Measurements from ENCODE around the gene SWT1. TPM values are rescaled to one million over a fixed set of nuclear protein-coding genes. Genes with fewer than 3 reads are reported as not detected.
A peak's percentile ranks its signal among the peaks of the same experiment; 100 is the strongest.

The SWT1 gene
- total and polyA plus RNA-seq, 9 of the 15 experiments (the other 6 are each of a cell fraction or from before 2014, with no cell fraction given): 1.5 to 3.4 (median 2.3) TPM

DNA sequence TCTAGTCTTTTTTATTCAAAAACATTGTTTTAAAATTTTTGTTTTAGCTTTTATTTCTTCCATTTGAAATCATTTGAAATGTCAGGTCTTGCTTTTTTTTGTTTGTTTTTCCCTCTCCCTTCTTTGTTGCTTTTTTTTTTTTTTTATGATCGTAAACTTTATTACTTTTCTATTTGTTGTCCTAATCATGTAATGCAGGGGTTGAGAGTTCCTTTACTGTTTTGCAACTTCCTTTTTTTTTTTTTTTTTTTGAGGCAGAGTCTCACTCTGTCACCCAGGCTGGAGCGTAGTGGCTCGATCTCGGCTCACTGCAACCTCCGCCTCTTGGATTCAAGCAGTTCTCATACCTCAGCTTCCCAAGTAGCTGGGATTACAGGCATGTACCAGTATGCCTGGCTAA, 135.3 kb downstream of the SWT1 start (continued):
- TF ChIP-seq, protein P1, sequence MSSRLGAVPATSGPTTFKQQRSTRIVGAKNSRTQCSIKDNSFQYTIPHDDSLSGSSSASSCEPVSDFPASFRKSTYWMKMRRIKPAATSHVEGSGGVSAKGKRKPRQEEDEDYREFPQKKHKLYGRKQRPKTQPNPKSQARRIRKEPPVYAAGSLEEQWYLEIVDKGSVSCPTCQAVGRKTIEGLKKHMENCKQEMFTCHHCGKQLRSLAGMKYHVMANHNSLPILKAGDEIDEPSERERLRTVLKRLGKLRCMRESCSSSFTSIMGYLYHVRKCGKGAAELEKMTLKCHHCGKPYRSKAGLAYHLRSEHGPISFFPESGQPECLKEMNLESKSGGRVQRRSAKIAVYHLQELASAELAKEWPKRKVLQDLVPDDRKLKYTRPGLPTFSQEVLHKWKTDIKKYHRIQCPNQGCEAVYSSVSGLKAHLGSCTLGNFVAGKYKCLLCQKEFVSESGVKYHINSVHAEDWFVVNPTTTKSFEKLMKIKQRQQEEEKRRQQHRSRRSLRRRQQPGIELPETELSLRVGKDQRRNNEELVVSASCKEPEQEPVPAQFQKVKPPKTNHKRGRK (tag; IDR thresholded peaks at IDR 0.05): peak; percentile 65
- TF ChIP-seq, protein P2, sequence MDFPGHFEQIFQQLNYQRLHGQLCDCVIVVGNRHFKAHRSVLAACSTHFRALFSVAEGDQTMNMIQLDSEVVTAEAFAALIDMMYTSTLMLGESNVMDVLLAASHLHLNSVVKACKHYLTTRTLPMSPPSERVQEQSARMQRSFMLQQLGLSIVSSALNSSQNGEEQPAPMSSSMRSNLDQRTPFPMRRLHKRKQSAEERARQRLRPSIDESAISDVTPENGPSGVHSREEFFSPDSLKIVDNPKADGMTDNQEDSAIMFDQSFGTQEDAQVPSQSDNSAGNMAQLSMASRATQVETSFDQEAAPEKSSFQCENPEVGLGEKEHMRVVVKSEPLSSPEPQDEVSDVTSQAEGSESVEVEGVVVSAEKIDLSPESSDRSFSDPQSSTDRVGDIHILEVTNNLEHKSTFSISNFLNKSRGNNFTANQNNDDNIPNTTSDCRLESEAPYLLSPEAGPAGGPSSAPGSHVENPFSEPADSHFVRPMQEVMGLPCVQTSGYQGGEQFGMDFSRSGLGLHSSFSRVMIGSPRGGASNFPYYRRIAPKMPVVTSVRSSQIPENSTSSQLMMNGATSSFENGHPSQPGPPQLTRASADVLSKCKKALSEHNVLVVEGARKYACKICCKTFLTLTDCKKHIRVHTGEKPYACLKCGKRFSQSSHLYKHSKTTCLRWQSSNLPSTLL (IDR thresholded peaks at IDR 0.05): peak; percentile 12; the same call in 1 of the 2 replicates

- no peaks in the 10 kb centered on the region for H3K79me2 ChIP-seq (ENCODE audit: control insufficient read depth, insufficient read depth, low read length)
- H3K27ac ChIP-seq (ENCODE audit: extremely low read depth, low read depth, low read length): peak overlapping the region; percentile 9; the same call in 2 of the 3 replicates
- CTCF ChIA-PET (ENCODE audit: low intra/inter-chr PET ratio): no interaction called here
- H2AFZ ChIP-seq (ENCODE audit: low read depth, low read length): no peak overlapping the region
- H4K20me1 ChIP-seq (replicated peaks; ENCODE audit: control insufficient read depth, insufficient read depth, low read length): no peaks in the 10 kb centered on the region
- no TSS peak for BruUV-seq (replicated peaks)
- no peak overlapping the region for H3K4me2 ChIP-seq (ENCODE audit: insufficient read depth, low read length)
- in situ Hi-C loops (cut with MboI) (no loop called here), intact Hi-C loops (cut with micrococcal nuclease) (no loop called here)
- no peak overlapping the region for H3K4me3 ChIP-seq
- no peaks in the 10 kb centered on the region for H3K9me3 ChIP-seq (replicated peaks; ENCODE audit: control insufficient read depth, insufficient read depth, low read depth, low read length)
- H3K36me3 ChIP-seq (ENCODE audit: control insufficient read depth, insufficient read depth, low read length): peaks cover 52% of the 10 kb centered on the region
- no peaks in the 10 kb centered on the region for H3K9me1 ChIP-seq (ENCODE audit: control insufficient read depth, insufficient read depth, low read length)
- ATAC-seq (peak; percentile 20; the same call in 2 of the 3 replicates), DNase-seq (ENCODE audit: extremely low read depth in 1 of 4, low spot score in 3 of 4) (no peak), FAIRE-seq (no peak)
- POLR2A ChIA-PET: interaction anchor here (0.8 to 2.4 kb wide), 8 partner anchors 8 to 21 kb away, joined by 3 to 7 read pairs (median 4); no protein-coding TSS in a partner anchor
- H3K4me1 ChIP-seq (replicated peaks in 1 of 2; ENCODE audit: control insufficient read depth in 2 of 2, insufficient read depth in 2 of 2, low read length in 2 of 2): peaks cover 9 to 22% of the 10 kb centered on the region in 2 experiments; a peak in 3 of 5 replicates
- 60% methylated on average over 1 of the region's 1 CpG for WGBS (ENCODE audit: insufficient coverage, low coverage, missing lambda C conversion rate)
- H3K27me3 ChIP-seq (ENCODE audit: control insufficient read depth in 2 of 2, insufficient read depth in 2 of 2, low read length in 2 of 2): no peaks in the 10 kb centered on the region
- H3K9ac ChIP-seq (ENCODE audit: insufficient read depth in 1 of 2, low read depth in 2 of 2, low read length in 2 of 2): no peak overlapping the region
- TF ChIP-seq PKNOX1 (IDR thresholded peaks at IDR 0.05): peak; percentile 77
- TF ChIP-seq MEIS2 (IDR thresholded peaks at IDR 0.05; ENCODE audit: partially characterized antibody): peak; percentile 88
- peak; percentile 72 for TF ChIP-seq ZNF121 (CRISPR knock-in tag; conservative IDR thresholded peaks at IDR 0.05)
- TF ChIP-seq MXI1 (IDR thresholded peaks at IDR 0.05; ENCODE audit: low read depth, low read length): no peak
- no peak for TF ChIP-seq SETDB1 (IDR thresholded peaks at IDR 0.05; ENCODE audit: low read length)
- no peak for TF ChIP-seq SMAD4 (CRISPR knock-in tag; conservative IDR thresholded peaks at IDR 0.05)
- TF ChIP-seq, protein P3, sequence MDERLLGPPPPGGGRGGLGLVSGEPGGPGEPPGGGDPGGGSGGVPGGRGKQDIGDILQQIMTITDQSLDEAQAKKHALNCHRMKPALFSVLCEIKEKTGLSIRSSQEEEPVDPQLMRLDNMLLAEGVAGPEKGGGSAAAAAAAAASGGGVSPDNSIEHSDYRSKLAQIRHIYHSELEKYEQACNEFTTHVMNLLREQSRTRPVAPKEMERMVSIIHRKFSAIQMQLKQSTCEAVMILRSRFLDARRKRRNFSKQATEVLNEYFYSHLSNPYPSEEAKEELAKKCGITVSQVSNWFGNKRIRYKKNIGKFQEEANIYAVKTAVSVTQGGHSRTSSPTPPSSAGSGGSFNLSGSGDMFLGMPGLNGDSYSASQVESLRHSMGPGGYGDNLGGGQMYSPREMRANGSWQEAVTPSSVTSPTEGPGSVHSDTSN (CRISPR knock-in tag; IDR thresholded peaks at IDR 0.05; ENCODE audit: low read depth): no peak
- TF ChIP-seq, protein P3 (tag; conservative IDR thresholded peaks at IDR 0.05; ENCODE audit: low read depth): peak; percentile 80
- TF ChIP-seq POLR2B (IDR thresholded peaks at IDR 0.05; ENCODE audit: low read depth, partially characterized antibody): peak; percentile 8
- TF ChIP-seq RBM25 (IDR thresholded peaks at IDR 0.05; ENCODE audit: low read depth, low read length, severe bottlenecking): peak; percentile 12
- TF ChIP-seq TBP (optimal IDR thresholded peaks at IDR 0.05; ENCODE audit: low read depth, low read length): no peak
Measured at GRCh38 chr1:185293967-185294542, 137.1 kb downstream of the SWT1 start.
